GM23248 (cell line): ENCODE measurements around the gene C1QC. TPM values are rescaled to one million over a fixed set of nuclear protein-coding genes. Genes with fewer than 3 reads are reported as not detected.

Experiments used
- DNase-seq: peaks from one replicate; pipeline ENCODE4 v3.0.0-alpha.2; 2015
- H2AFZ ChIP-seq: fragments of 200-600 bp; sonication (generic); 2 replicates; pipeline ENCODE4 v1.6.1; 2016; ENCODE audit warnings: antibody characterized with exemption
- H3F3A ChIP-seq: fragments of 200-600 bp; sonication (generic); 2 replicates; pipeline ENCODE4 v1.6.1; 2016; ENCODE audit warnings: mild to moderate bottlenecking, antibody characterized with exemption, mixed run types; ENCODE audit not compliant: insufficient read depth
- H3K27ac ChIP-seq: fragments of 200-600 bp; sonication (generic); 2 replicates; pipeline ENCODE4 v1.5.1; 2016; ENCODE audit warnings: mild to moderate bottlenecking
- H3K27me3 ChIP-seq: fragments of 200-600 bp; sonication (generic); replicated peaks from 2 replicates; pipeline ENCODE4 v1.6.1; 2016; ENCODE audit warnings: mild to moderate bottlenecking; ENCODE audit not compliant: insufficient read depth
- H3K36me3 ChIP-seq: fragments of 200-600 bp; sonication (generic); 2 replicates; pipeline ENCODE4 v1.6.1; 2016; ENCODE audit warnings: low read depth, mild to moderate bottlenecking
- H3K4me1 ChIP-seq: fragments of 200-600 bp; sonication (generic); 2 replicates; pipeline ENCODE4 v1.6.1; 2016; ENCODE audit warnings: mild to moderate bottlenecking; ENCODE audit not compliant: insufficient read depth
- H3K4me2 ChIP-seq: fragments of 200-600 bp; sonication (generic); one replicate; pipeline ENCODE4 v1.6.1; 2016; ENCODE audit warnings: mild to moderate bottlenecking; ENCODE audit not compliant: unreplicated experiment
- H3K4me3 ChIP-seq: fragments of 200-600 bp; sonication (generic); 2 replicates; pipeline ENCODE4 v1.5.1; 2016; ENCODE audit warnings: mild to moderate bottlenecking
- H3K79me2 ChIP-seq: fragments of 200-600 bp; sonication (generic); 2 replicates; pipeline ENCODE4 v1.6.1; 2016; ENCODE audit warnings: mild to moderate bottlenecking; ENCODE audit not compliant: insufficient read depth
- H3K9ac ChIP-seq: fragments of 200-600 bp; sonication (generic); 2 replicates; pipeline ENCODE4 v1.6.1; 2016; ENCODE audit warnings: mild to moderate bottlenecking
- H3K9me2 ChIP-seq: fragments of 200-600 bp; sonication (generic); 2 replicates; pipeline ENCODE4 v1.6.1; 2016; ENCODE audit warnings: mixed run types, mild to moderate bottlenecking, moderate library complexity; ENCODE audit not compliant: insufficient read depth
- H3K9me3 ChIP-seq: fragments of 200-600 bp; sonication (generic); one replicate; pipeline ENCODE4 v1.6.1; 2017; ENCODE audit warnings: low read depth
- H4K20me1 ChIP-seq: fragments of 200-600 bp; sonication (generic); 2 replicates; pipeline ENCODE4 v1.6.0; 2016; ENCODE audit not compliant: insufficient read depth
- EZH2 ChIP-seq: fragments of 200-600 bp; sonication (generic); IDR thresholded peaks from 2 replicates; pipeline ENCODE4 v1.6.1; 2018; ENCODE audit warnings: antibody characterized with exemption, mild to moderate bottlenecking; ENCODE audit not compliant: insufficient read depth, poor library complexity, severe bottlenecking
- EZH2phosphoT487 ChIP-seq: fragments of 200-600 bp; sonication (generic); IDR thresholded peaks from 2 replicates; pipeline ENCODE4 v1.6.1; 2018; ENCODE audit warnings: antibody characterized with exemption, moderate library complexity, mild to moderate bottlenecking, low read depth; ENCODE audit not compliant: insufficient read depth
- WGBS, 2 experiments: methylation state at CpG; one replicate each; pipeline ENCODE4 v1.1.6; 2015 to 2017; ENCODE audit warnings: low lambda C conversion rate in 2 of 2, low coverage in 1 of 2; ENCODE audit errors: missing lambda C conversion rate in 2 of 2; 5-methylcytosine and 5-hydroxymethylcytosine counted together
- in situ Hi-C: fragments of 300-500 bp; cut with MboI; formaldehyde crosslinking; loops from 2 replicates; pipeline ENCODE4 v1.15.0; 2020
- microRNA-seq: library from miRNA; unstranded; fragments of <30 nt; microRNA quantifications from one replicate; pipeline ENCODE4, GENCODE V29; 2016; ENCODE audit warnings: borderline number of aligned reads
- polyA plus RNA-seq: library from polyadenylated mRNA; unstranded; fragments of >200 nt; fragmentation: Nextera tagmentation; extraction: Ambion mirVana; gene quantifications from 2 replicates; pipeline ENCODE4 v1.2.1, GENCODE V29; 2016
- small RNA-seq: library from RNA; depleted of rRNA; stranded (forward); fragments of <200 nt; gene quantifications from one replicate; pipeline ENCODE3, GENCODE V24; 2014; ENCODE audit warnings: low read depth, low replicate concordance
- total RNA-seq: library from RNA; depleted of rRNA; stranded (reverse); fragments of >200 nt; shearing (Covaris generic); gene quantifications from 2 replicates; pipeline ENCODE4 v1.2.3, GENCODE V29; 2014; rRNA removed

C1QC gene
- total and polyA plus RNA-seq, 2 experiments from 2014 or later: not detected

DNA sequence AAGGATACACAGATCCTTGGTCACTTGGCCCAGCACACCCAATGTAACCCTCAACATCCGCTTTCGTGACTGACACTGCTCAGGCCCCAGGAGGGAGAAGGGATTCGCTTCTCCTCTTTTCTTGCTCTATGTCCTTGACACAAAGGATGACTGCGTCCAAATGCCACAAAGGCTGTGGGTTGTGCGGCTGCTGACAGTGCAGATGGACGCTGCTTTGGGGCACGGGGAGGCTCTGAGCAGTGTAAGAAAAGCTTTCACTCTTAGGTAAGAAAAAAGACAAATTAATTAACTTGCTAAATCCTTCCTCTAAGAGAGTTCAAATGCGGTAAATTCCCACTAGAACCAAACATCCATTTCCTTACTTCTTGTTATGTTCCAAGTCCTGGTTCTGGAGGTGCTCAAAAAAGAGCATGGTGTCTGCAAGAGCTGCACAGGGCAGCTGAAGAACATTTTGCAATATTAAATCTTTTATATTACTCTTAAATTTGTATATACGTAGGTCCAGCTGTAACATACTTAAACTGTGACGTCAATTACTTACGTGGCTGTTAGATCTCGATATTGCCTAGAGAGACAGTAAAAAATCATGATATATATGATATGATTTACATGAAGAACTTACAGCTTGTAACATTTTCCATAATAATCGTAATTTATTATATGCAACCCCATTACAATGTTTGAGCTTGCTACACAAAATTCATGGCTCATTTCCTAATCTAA lies 47.8 kb downstream of the C1QC start:
- DNase-seq: no peak
- Histone ChIP-seq H3K79me2 (no peaks in the 10 kb centered on the region), H3K4me1 (peaks cover 10% of the 10 kb centered on the region), H3K9me3 (no peaks in the 10 kb centered on the region), H3K27me3 (no peaks in the 10 kb centered on the region), H4K20me1 (no peaks in the 10 kb centered on the region), H3K27ac (no peak overlapping the region), H3K9ac (no peak overlapping the region), H2AFZ (no peak overlapping the region), H3F3A (peaks cover 13% of the 10 kb centered on the region; the same call in 1 of the 2 replicates), H3K9me2 (no peaks in the 10 kb centered on the region), H3K4me3 (no peak overlapping the region), H3K36me3 (no peaks in the 10 kb centered on the region), H3K4me2 (no peak overlapping the region)
- in situ Hi-C loops: no loop called here
- TF ChIP-seq EZH2phosphoT487 (no peak), EZH2 (no peak)
- WGBS, 2 experiments: 77 to 80% methylated on average over 13 of the region's 13 CpGs

DNA sequence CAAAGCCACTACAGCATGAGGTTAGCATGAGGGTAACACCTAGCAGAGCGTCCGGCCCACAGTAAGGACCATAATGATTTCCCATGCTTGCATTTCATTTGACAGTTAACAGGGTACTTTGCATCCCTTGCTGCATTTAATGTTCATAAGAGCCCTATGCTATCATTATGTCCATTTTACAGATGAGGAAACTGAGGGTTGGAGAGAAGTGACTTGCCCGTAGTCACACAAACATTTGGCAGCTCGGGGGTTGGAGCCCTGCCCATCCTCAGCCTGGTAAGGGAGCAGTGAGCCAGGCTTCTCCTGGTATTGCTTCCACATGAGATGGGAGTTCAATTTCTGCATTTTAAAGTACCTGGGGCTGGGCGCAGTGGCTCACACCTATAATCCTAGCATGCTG lies 50.7 kb downstream of the C1QC start:
- WGBS, 2 experiments: 81 to 84% methylated on average over 5 of the region's 5 CpGs
- peaks cover 13% of the 10 kb centered on the region; the same call in 1 of the 2 replicates for H3F3A ChIP-seq
- H3K9ac ChIP-seq: no peak overlapping the region
- no peak for DNase-seq
- no peak overlapping the region for H2AFZ ChIP-seq
- no peaks in the 10 kb centered on the region for H3K9me2 ChIP-seq
- TF ChIP-seq EZH2phosphoT487 (no peak), EZH2 (no peak)
- peaks cover 8% of the 10 kb centered on the region for H3K4me1 ChIP-seq
- H3K9me3 ChIP-seq: no peaks in the 10 kb centered on the region
- H3K36me3 ChIP-seq: no peaks in the 10 kb centered on the region
- no peak overlapping the region for H3K4me3 ChIP-seq
- no peaks in the 10 kb centered on the region for H4K20me1 ChIP-seq
- in situ Hi-C loops: no loop called here
- H3K27ac ChIP-seq: no peak overlapping the region
- no peak overlapping the region for H3K4me2 ChIP-seq
- H3K27me3 ChIP-seq: no peaks in the 10 kb centered on the region
- no peaks in the 10 kb centered on the region for H3K79me2 ChIP-seq

DNA sequence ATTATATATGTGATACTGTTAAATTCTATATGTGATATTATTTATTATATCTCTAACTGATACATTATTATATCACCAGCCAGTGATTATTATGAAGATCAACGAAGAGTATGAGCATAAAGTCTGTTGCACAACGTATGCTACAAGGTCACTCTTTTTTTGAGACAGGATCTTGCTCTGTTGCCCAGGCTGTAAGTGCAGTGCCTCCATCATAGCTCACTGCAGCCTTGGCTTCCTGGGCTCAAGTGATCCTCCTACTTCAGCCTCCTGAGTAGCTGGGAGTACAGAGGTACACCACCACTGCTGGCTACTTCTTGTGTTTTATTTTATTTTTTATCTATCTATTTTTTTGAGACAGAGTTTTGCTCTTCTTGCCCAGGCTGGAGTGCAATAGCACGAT lies 53.2 kb downstream of the C1QC start:
- Histone ChIP-seq H2AFZ (no peak overlapping the region), H3K9me2 (no peaks in the 10 kb centered on the region), H3K36me3 (no peaks in the 10 kb centered on the region), H3F3A (no peaks in the 10 kb centered on the region), H3K4me2 (no peak overlapping the region), H3K9me3 (no peaks in the 10 kb centered on the region), H4K20me1 (no peaks in the 10 kb centered on the region), H3K4me3 (no peak overlapping the region), H3K4me1 (no peaks in the 10 kb centered on the region), H3K27ac (no peak overlapping the region), H3K9ac (no peak overlapping the region), H3K27me3 (no peaks in the 10 kb centered on the region), H3K79me2 (no peaks in the 10 kb centered on the region)
- TF ChIP-seq EZH2phosphoT487 (no peak), EZH2 (no peak)
- no peak for DNase-seq
- in situ Hi-C loops: no loop called here
- 81 to 86% methylated on average over 3 of the region's 3 CpGs for WGBS, 2 experiments

Small RNA genes lying within 50 kb of the gene (microRNA-seq; reads per million reads assigned to microRNA genes)
- not detected for gene MIR6127

Small RNA genes lying within 50 kb of the gene (small RNA-seq; reads per million reads assigned to genes)
- gene MIR6127: not detected

Other genes starting within 250 kb of the C1QC start
- gene ZBTB40, start 191.8 kb upstream of the C1QC start, total RNA-seq: 8.1 and 9.9 TPM in 2 replicates
- gene ZBTB40, start 191.8 kb upstream of the C1QC start, polyA plus RNA-seq: 2.5 and 3.3 TPM in 2 replicates
- not detected in 2 replicates for gene EPHA8, start 80.1 kb upstream of the C1QC start, total RNA-seq
- gene EPHA8, start 80.1 kb upstream of the C1QC start, polyA plus RNA-seq: not detected in 2 replicates
- gene C1QA, start 7.0 kb upstream of the C1QC start, total RNA-seq: not detected in 2 replicates
- not detected in 2 replicates for gene C1QA, start 7.0 kb upstream of the C1QC start, polyA plus RNA-seq
- not detected in 2 replicates for gene C1QB, start 9.6 kb downstream of the C1QC start, total RNA-seq
- gene C1QB, start 9.6 kb downstream of the C1QC start, polyA plus RNA-seq: not detected in 2 replicates
- 5.1 and 9.0 TPM in 2 replicates for gene EPHB2, start 67.2 kb downstream of the C1QC start, total RNA-seq
- 1.0 and 2.0 TPM in 2 replicates for gene EPHB2, start 67.2 kb downstream of the C1QC start, polyA plus RNA-seq